Stromal cell of bone marrow (primary cell): ENCODE data around the gene TBX21.

ENCODE experiments used
- DNase-seq: peaks from one replicate; pipeline ENCODE4 v3.0.0-alpha.2; 2012; ENCODE audit warnings: low read depth

Gene TBX21

DNA sequence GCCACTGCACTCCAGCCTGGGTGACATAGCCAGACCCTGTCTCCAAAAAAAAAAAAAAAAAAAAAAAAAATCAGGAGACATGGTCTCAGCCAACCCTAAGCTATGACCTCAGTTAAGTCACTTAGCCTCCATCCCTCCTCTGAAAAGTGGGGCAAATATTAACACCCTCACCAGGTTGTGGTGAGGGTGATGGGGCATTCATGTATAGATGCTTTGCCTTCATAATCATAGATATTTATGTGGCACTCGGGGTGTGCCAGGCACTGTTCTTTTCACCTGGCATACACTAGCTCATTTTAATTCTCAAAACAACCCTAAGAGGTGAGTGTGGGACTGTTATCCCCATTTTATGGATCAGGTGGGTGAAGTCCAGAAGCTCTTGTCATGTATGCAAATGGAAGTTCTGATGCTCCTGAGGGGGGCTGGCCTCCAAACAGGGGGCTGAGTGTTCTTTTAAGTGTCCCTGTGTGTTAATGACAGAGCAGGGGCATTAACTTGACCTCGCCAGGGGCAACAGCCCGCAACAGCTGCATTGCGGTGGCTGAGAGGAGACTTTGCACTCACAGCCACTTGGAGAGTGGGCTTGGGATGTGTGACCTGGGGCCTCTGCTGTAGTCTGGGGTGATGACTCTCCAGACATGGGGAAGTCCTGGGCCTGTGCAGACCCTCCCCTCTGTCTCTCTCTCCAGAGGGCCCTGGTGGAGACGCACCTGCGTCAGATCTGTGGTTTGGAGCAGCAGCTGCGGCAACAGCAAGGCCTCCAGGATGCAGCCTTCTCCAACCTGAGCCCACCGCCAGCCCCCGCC is 34.9 kb upstream of the TBX21 start:
- DNase-seq = no peak

DNA sequence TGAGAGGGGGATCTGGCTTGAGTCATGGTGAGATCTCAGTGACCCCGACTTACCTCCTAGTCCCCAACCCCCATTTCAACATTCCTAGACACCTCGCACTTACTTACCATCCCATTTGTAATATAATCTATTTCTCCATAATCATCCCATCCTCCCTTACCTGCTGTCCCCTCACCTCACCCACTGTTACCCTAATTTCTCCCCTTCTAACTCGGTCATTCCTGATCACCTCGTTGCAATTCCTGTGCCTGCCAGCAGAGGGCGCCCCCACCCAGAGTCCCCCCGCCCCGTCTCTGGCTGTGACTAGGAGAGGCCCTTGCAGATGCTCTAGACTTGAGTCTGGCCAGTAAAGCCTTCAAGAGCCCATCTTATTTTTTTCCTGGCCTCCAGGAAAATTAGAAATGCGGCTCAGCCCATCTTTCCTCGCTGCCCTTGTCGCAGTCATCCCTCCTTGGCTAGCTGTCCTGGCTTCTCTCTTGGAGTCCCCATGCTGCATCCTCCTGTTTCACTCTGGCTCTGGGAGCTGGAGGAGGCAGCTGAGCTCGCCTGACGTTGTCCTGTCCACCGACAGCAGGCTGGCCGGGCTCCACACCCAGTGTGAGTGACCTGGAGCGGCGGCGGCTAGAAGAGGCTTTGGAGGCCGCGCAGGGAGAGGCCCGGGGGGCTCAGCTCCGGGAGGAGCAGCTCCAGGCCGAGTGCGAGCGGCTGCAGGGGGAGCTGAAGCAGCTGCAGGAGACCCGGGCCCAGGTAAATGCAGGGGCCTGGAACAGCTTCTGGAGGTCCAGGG is 34.1 kb upstream of the TBX21 start:
- DNase-seq = no peak

DNA sequence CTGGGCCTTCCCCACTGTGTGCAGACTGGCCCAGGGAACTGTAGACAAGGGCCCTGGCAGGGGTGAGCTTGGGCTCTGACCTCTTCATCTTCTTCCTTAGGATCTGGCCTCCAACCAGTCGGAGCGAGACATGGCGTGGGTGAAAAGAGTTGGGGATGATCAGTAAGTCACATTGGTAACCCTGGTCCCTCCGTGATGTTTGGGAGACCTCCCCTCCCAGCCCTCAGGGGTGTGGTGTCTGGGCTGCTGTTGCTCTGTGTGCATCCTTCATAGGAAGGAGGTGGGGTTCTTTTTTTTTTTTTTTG is 33.5 kb upstream of the TBX21 start:
- no peak for DNase-seq

DNA sequence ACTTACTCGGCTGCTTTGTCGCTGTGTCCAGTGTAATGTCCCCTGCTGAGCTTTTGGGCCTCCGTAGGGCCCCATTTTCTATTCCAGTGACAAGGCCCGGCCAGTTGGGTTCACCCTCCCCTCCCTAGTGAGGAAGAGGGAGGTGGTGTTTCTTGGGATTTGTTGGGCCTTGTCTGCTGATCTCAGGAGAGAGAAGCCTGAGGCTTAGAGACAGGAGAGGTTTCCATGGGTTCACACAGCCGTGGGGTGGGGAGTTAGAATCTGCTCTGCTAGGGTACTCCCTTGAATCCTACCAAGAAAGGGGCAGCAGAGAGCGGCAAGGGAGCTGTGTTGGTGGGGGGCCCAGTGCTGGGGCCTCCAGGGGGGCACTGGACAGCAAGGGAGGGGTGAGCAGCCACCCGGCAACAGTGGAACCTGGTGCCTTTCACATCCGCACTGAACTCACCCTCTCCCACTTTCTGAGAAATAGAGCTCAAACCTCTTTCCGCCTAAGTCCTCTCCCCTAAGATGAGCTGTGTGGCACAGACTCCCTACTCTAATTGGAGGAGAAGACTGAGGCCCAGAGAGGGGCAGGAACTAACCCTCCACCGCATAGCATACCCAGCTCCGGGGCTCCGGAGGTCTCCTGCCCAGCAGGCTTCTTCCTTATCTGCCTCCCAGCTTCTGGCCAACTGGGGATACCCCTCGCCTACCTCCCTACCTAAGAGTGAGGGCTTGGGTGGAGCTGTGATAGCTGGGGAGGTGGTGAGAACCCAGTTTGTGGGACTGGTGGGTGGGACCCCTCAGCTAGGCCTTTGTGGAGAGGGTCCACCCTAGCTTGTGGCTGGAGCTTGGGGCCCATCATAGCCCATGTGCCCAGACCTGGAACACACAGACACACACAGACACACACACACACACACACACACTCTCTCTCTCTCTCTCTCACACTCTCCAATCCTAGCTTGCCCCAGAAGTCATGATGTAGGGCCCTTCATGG is 32.3 kb upstream of the TBX21 start:
- no peak for DNase-seq

DNA sequence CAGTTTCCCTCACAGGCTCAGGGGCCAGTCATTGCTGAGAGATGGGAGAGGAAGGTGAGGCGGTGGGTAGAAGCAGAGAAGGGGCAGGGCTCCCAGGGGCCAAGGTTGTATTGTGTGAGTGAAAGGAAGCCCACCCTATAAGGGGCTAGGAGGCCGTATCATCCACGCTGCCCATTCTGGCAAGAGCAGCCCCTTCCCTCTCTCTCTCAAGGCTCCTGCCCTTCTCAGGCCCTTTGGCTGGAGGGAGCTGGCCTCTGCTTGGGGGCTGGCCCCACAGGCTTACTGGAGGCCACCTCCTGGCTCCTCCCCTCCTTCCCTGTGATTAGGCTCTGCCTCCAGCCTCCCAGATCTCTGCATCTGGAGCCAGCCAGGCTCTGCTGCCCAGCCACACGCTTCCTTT is 31.4 kb upstream of the TBX21 start:
- DNase-seq = no peak

DNA sequence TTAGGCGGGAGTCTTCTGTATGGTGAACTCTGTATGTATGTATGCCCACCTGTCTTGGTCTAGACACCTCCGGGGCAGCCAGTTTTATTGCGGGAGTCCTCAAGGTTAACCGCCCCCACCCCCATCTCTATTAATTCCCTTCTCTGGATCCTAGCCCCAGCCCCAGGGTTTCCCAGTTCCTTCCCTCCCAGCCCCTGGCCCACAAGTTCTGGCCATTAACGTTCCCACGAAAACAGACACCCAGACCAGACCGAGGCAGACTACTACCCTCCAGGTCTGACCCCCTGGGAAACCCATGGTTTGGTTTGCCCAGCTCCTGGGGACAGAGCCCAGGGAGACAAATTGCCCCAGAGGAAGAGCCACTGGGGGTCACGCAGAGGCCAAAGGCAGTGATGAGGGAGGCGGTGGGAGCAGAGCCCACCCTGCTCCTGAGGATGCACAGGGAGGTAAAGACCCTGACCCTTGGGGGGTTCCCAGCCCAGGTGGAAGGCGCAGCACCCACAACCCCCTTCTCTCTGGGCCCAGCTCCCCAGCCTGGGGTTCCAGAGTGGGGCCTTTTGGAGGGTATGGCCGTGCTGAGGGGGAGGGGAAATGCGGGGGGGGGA is 30.5 kb upstream of the TBX21 start:
- no peak for DNase-seq

DNA sequence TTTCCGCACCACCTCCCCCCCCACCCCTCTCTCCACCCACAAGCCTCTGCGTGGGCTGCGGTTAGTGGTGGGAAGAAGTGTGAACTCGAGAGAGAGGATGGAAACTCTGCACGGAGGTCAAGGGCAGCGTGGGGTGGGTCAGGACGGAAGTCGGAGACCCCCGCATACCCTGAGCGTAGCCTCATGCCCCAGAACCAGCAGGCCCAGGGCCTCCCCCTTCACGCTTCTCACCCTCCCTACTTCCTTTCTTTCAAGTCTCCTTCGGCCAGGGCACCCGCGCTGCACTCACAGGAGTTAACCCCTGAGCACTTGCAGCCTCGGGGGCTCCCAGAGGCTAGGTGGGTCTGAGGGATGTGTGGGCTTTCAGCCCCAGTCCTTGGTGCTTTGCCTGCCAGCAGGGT is 29.8 kb upstream of the TBX21 start:
- no peak for DNase-seq

DNA sequence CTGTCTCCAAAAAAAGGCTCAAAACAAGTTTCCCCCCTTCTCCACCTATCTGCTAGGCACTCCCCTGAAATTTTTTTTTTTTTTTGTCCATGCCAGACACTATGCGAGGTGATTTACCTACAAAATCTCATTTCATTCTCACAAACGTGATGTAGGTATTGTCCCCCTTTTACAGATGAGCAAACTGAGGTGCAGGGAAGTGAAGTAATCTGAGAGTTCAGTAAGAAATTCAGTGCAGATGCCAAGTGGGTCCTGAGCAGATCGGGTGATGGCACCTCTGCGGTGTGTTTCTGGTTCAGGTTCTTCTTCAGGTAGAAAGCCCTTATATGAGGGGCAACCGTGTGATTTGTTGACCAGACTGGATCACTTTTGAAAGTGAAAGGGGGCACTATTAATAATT is 29.4 kb upstream of the TBX21 start:
- no peak for DNase-seq

DNA sequence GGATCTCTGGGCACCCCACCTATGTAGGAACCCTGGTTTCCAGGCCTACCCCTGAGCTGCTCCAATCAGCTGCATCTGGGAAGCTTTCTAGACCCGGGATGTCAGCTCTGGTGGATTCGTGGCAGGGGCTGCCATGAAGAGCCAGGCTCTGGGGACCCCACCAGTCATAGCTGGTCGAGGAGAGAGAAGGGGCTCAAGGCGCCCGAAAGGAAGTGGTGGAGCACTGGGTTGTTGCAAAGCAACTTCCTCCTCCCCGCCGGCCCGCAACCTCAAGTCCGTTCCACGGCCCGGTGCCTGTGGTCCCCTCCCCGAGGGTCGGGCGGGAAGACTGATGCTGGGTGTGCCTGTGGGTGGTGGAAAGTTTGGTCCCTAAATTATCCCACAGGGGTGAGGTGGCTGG is 28.9 kb upstream of the TBX21 start:
- DNase-seq = no peak

DNA sequence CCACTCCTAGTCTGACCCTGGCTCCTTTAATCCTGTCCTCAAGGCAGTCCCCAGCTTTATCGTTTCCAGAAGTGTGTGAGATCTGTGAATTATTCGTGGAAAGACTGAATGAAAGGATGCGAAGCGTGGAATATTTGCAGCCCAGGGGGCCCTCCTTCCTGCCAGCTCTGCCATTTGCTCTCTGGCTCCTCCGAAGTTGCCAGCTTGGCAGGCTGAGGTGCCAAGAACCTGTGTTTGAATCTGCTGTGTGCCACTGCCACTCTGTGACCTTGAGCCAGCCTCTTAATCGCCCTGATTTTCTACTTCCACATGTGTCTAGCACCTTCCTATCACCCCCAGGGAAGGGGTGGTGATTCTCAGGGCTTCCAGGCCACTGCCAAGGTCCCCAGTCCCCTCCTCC is 28.3 kb upstream of the TBX21 start:
- no peak for DNase-seq

DNA sequence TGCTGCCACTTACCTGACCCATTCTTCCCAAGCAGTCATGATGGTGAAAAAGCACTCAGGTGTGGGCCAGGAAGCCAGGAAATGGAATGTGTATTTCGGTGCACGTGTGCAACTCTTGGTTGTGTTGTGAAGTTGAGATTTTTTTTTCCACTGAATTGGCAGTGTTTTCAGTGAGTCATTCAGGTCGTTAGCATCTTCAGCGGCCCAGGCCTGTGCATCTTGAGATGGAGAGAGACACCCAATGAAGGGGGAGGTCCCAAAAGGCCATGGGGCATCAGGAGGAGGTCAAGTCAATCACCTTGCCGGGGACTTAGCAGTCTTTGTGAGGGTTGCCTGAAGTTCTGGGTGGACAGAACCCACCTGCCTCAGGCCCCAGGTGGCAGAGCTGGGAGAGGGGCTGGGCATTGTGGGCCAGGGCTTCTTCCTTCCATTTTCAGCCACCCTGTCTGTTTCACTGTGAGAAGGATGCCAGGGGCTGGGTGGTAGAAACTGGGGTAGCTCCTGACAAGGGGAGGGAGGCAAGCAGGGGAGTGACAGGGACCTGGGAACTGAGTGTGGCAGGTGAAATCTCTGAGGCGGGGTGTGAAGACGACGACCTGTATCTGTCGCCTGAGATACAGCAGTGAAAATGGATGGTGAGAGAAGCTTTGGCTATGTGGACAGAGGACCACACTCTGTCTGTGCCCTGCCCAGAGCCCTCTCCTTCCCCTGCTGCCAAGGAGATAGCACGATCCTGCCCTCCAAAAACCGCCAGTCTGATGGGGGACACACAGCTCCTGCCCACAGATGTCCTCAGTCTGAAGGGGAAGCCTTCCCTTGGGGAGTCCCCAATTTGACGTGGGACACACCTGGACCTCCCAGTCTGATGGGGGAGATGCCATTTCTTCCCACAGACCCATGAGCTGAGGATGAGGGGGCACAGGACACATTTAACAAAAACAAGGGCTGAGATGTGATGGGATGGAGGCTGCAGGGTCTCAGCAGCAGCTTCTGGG is 27.2 kb upstream of the TBX21 start:
- DNase-seq = no peak

DNA sequence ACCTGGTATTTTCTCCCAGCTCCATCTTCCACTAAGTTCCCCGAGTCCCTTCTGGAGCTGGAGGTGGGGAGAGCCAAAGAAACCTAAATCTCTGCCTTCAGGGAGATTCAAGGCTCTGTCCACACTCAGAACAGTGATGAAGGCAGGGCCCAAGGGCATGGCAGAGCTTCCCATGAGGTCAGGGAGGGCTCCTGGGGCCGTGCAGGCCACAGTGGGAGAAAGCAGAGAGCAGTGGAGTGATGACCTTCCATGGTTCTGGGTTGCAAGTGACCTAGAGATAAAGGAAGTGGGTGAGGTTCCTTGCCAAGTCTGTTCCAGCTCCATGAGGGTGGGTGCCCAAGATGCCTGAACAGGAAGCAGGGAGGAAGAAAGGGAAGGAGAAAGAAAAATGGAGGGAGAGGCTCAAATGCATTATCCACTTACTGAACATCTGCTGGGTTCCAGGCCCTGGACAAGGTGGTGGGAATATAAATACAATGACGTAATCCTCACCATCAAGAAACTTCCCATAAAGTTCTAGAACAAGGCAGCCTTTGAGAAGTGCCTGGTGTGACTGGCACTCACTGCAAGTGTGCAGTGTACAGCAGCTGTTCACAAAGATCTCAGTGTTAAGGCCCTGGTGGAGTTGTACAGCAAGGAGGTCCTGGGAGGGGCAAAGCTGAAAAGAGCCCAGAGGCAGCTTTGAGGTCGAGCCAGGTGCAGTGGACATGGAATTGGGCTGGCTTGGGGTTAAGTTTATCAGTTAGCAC is 25.8 kb upstream of the TBX21 start:
- no peak for DNase-seq

DNA sequence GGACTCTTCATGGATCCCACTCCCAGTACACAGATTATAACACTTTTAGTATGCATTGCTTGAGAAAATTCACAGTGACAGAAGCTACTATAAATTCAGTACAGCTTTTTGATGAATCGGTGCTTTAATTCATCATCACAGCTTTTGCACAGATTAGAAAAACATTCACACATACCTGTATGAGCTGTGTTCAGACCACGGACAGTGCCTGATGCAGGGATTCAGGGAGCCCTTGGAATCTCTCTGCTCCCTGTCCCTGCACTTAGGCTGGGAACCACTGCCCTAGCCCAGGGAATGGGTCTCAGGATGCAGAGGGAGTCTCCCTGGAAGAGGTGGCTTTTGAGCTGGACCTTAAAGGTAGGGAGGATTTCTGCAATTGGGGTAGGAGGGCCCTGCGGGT is 25.2 kb upstream of the TBX21 start:
- DNase-seq = no peak

DNA sequence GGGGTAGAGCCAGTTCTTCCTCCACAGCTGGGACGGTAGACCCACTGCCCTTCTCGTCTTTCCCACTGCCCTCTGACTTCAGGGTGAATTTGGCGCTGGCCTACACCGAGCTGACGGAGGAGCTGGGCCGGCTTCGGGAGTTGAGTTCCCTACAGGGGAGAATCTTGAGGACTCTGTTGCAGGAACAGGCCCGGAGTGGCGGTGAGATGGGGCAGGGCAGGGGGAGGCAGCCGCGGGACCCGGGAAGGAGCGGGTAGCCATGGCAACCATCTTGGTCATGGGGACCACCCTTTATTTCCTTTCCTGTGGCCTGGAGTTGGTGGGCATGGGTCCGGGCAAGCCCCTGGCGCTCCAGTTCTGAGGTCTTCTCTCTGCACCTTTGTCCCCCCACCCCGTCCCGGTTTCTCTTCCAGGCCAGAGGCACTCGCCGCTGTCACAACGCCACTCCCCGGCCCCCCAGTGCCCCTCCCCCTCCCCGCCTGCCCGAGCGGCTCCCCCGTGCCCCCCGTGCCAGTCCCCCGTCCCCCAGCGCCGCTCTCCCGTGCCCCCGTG is 24.6 kb upstream of the TBX21 start:
- no peak for DNase-seq

DNA sequence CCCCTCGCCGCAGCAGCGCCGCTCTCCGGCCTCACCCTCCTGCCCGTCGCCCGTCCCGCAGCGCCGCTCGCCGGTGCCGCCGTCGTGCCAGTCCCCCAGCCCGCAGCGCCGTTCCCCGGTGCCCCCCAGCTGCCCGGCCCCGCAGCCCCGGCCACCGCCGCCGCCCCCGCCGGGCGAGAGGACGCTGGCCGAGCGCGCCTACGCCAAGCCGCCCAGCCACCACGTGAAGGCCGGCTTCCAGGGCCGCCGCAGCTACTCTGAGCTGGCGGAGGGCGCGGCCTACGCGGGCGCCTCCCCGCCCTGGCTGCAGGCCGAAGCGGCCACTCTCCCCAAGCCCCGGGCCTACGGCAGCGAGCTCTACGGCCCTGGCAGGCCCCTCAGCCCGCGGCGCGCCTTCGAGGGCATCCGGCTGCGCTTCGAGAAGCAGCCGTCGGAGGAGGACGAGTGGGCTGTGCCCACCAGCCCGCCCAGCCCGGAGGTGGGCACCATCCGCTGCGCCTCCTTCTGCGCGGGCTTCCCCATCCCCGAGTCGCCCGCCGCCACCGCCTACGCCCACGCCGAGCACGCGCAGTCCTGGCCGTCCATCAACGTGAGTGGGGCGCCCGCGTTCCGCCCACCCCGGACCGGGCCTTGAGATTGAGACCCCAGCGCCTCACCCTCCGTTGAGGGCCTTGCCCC is 24.0 kb upstream of the TBX21 start:
- DNase-seq = no peak

DNA sequence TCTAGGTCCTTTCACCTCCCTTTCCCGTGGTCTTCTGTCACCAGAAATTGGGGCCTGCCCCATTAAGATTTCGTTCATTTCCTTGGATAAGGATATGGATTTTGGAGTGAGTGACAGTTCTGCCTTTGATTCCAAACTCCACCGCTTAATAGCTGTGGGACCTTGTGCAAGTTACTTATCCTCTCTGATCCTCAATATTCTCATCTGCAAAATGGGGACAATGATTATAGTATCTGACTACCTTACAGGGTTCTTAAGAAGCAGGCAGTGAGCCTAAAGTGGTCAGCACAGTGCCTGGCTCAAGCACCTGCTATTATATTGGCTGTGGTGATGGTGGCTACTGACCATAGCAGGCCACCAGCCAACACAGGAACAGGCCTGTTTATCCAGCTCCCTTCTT is 23.4 kb upstream of the TBX21 start:
- no peak for DNase-seq

DNA sequence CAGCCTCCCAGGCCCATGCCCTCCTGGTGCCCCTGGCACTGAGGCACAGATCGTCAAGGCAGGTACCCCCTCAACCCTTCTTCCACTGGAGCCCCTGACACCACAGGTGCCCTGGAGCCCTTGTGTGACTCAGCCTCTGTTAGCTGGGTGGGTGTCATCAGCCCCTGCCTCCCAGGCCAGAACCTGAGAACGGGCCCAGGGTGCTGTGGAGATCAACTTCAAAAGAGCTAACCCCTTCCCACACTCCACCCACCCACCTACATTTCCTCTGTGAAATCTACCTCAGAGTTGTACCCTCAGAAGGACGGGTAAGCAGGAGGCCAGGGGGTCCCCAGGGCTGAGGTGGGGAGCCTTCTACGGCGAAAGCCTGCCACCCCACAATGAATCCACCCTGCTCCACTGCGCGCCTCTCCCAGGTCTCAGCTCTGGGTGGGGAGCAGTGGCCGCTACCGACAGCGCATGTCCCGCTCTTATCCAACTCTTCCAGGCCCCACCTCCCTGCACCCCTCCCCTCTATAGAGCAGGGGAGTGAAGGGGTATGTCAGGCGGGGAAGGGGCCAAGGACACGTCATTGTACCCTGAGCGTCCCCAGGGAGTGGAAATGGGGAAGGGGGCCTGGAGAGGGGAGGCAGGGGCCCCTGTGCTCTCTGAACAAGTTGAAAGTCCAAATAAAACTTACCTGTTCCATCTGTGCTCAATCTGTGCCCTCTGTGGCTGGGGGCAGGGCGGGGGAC is 21.5 kb upstream of the TBX21 start:
- DNase-seq = no peak

DNA sequence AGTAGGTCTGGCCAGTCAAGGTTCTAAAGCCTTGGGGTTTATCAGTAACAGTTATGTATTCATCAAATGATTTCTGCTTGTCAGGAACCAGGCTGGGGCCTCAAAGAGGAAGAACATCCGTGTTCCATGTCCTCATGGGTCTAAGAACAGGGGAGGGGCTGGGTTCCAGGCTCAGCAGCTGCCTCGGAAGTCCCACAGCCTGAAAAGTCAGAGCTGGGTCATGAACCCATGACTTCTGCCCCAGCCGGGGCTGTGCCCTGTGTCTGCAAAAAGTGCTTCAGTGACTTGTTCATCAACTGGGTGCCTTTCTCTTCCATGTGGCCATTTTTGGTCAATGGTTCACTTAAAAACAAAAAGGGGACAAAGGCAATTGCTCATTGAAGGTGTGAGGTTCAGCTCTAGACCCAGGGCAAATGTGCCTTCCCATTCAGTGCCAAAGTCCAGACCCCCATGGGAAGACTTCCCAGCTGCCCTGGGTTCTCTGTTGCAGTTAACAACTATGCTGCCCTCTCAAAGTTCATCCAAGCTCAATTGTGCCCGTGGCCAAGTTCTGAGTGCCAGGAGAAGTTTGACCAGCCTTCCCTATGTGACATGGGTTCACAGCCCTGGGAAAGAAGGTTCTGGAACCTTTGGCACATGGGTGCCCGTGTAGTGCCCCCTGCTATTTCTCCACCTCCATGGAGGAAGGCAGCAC is 20.6 kb upstream of the TBX21 start:
- DNase-seq = no peak
